ENCODE data around the gene KATNBL1. TPM values are rescaled to one million over a fixed set of nuclear protein-coding genes. Genes with fewer than 3 reads are reported as not detected.

The KATNBL1 gene
- total and polyA plus RNA-seq, 9 of the 15 experiments (the other 6 are each of a cell fraction or from before 2014, with no cell fraction given), result 6.6 to 46.0 (median 24.0) TPM

DNA sequence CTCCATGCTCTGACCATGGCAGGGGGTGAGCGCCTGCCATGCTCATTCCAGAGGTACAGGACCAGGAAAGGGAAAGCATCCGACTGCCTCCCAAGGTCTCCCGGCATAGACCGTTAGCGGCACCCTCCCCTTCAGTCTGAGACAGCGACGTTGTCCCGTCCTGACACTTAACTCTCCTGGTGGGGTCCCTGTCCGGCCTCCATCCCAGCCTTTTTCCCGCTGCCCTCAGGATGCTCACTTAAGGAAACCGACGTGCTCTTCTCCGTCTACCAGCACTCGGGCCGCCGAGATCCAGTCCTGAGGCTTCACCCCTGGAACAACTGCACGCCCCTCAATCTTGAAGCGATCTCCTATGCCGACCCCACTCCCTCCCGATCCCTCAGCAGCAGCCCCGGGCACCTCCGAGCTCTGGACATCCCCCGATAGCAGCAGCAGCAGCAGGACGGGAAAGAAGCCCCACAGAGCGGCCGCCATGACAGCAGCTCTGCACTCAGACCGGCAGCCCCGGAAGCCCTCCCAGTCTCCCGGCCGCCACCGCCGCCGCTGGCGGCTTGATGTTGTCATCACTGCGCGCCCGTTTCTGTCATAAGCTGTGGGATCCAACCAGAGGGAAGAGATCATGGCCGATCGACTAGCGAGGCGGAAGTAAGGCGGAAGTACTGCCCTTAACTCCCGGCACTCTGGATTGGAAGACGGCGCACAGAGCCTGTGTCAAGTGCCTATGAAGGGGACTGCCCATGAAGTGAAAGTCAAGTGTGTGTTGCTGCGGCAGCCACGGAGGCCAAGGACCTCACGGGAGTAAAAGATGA lies 108.3 kb downstream of the KATNBL1 start, which contains the start of the genes EMC7 and PGBD4 (continued):
- TF ChIP-seq, protein P1, sequence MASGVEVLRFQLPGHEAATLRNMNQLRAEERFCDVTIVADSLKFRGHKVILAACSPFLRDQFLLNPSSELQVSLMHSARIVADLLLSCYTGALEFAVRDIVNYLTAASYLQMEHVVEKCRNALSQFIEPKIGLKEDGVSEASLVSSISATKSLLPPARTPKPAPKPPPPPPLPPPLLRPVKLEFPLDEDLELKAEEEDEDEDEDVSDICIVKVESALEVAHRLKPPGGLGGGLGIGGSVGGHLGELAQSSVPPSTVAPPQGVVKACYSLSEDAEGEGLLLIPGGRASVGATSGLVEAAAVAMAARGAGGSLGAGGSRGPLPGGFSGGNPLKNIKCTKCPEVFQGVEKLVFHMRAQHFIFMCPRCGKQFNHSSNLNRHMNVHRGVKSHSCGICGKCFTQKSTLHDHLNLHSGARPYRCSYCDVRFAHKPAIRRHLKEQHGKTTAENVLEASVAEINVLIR (CRISPR knock-in tag; IDR thresholded peaks at IDR 0.05), result peak; percentile 98
- TF ChIP-seq ZNF507 (tag; conservative IDR thresholded peaks at IDR 0.05) (no peak), NR4A1 (CRISPR knock-in tag; IDR thresholded peaks at IDR 0.05) (no peak), NR4A1 (tag; IDR thresholded peaks at IDR 0.05) (no peak), TSC22D4 (tag; IDR thresholded peaks at IDR 0.05) (no peak), ZZZ3 (IDR thresholded peaks at IDR 0.05) (no peak), ZNF24 (IDR thresholded peaks at IDR 0.05) (peak; percentile 14; the same call in 1 of the 2 replicates), NR2C1 (IDR thresholded peaks at IDR 0.05) (peak; percentile 80), NR2C1 (tag; IDR thresholded peaks at IDR 0.05) (peak; percentile 87), ZNF134 (CRISPR knock-in tag; conservative IDR thresholded peaks at IDR 0.05) (no peak), ZC3H11A (IDR thresholded peaks at IDR 0.05; ENCODE audit: low read depth, low read length) (0 out of 2 replicates have a peak, but pooled peaks have one; percentile 32), RCOR1 (IDR thresholded peaks at IDR 0.05; ENCODE audit: borderline replicate concordance in 1 of 2, low read depth in 2 of 2, low read length in 2 of 2) (peak in 1 of 2 experiments; percentile 61; a peak in 2 of 4 replicates), COPS2 (conservative IDR thresholded peaks at IDR 0.05) (no peak), ILF3 (IDR thresholded peaks at IDR 0.05; ENCODE audit: borderline replicate concordance) (no peak), MBD2 (IDR thresholded peaks at IDR 0.05; ENCODE audit: borderline replicate concordance, low read depth) (peak; percentile 88), NFE2L1 (tag; IDR thresholded peaks at IDR 0.05; ENCODE audit: borderline replicate concordance, low read depth) (no peak), SRSF3 (IDR thresholded peaks at IDR 0.05; ENCODE audit: insufficient read depth, low read length) (no peak), ZNF561 (CRISPR knock-in tag; conservative IDR thresholded peaks at IDR 0.05) (no peak), ZNF384 (IDR thresholded peaks at IDR 0.05; ENCODE audit: low read depth, low read length) (0 out of 2 replicates have a peak, but pooled peaks have one; percentile 2), LEF1 (IDR thresholded peaks at IDR 0.05) (no peak), FOSL1 (tag; conservative IDR thresholded peaks at IDR 0.05) (no peak), ZNF140 (CRISPR knock-in tag; IDR thresholded peaks at IDR 0.05) (no peak), MECOM (CRISPR knock-in tag; IDR thresholded peaks at IDR 0.05) (no peak), CHD4 (IDR thresholded peaks at IDR 0.05; ENCODE audit: insufficient read depth, insufficient replicate concordance, low read depth, low read length, poor library complexity, severe bottlenecking) (no peak), FOXK1 (CRISPR knock-in tag; IDR thresholded peaks at IDR 0.05; ENCODE audit: borderline replicate concordance) (peak; percentile 91; the same call in 1 of the 2 replicates)
- TF ChIP-seq, protein P2, sequence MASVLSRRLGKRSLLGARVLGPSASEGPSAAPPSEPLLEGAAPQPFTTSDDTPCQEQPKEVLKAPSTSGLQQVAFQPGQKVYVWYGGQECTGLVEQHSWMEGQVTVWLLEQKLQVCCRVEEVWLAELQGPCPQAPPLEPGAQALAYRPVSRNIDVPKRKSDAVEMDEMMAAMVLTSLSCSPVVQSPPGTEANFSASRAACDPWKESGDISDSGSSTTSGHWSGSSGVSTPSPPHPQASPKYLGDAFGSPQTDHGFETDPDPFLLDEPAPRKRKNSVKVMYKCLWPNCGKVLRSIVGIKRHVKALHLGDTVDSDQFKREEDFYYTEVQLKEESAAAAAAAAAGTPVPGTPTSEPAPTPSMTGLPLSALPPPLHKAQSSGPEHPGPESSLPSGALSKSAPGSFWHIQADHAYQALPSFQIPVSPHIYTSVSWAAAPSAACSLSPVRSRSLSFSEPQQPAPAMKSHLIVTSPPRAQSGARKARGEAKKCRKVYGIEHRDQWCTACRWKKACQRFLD (CRISPR knock-in tag; IDR thresholded peaks at IDR 0.05), result peak; percentile 87
- TF ChIP-seq, protein P3, sequence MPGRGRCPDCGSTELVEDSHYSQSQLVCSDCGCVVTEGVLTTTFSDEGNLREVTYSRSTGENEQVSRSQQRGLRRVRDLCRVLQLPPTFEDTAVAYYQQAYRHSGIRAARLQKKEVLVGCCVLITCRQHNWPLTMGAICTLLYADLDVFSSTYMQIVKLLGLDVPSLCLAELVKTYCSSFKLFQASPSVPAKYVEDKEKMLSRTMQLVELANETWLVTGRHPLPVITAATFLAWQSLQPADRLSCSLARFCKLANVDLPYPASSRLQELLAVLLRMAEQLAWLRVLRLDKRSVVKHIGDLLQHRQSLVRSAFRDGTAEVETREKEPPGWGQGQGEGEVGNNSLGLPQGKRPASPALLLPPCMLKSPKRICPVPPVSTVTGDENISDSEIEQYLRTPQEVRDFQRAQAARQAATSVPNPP (IDR thresholded peaks at IDR 0.05; ENCODE audit: borderline replicate concordance, insufficient read depth, insufficient read length), result no peak

Measured in K562 (cell line).